Liver (tissue), 9 donors: Measurements from ENCODE around the gene UNC13B. TPM values are rescaled to one million over a fixed set of nuclear protein-coding genes. Genes with fewer than 3 reads are reported as not detected.
"Not testable (repeated sequence)": the region's sequence is repeated elsewhere in the genome, so short reads cannot be mapped to it uniquely, and the experiment has no call there.

Source experiments
- DNase-seq: peaks from one replicate; pipeline ENCODE4 v3.0.0-alpha.2; 2017; ENCODE audit warnings: low spot score
- H3K27ac ChIP-seq, 2 donors: one replicate each; pipeline ENCODE4 v1.7.0; 2013; ENCODE audit warnings: inconsistent platforms in 2 of 2, low read length in 2 of 2, control low read depth in 1 of 2, low read depth in 1 of 2, mild to moderate bottlenecking in 1 of 2
- H3K27me3 ChIP-seq, 4 donors: one replicate each; pipeline versions ENCODE4 v1.6.1 to v1.7.0; 2013; ENCODE audit warnings: low read length in 3 of 4, inconsistent platforms in 1 of 4, mild to moderate bottlenecking in 1 of 4, moderate library complexity in 1 of 4; ENCODE audit not compliant: control insufficient read depth in 4 of 4, insufficient read depth in 4 of 4
- H3K36me3 ChIP-seq, 4 donors: one replicate each; pipeline versions ENCODE4 v1.6.1 to v1.7.0; 2013; ENCODE audit warnings: low read length in 3 of 4, mild to moderate bottlenecking in 3 of 4, low read depth in 1 of 4, moderate library complexity in 1 of 4; ENCODE audit not compliant: control insufficient read depth in 4 of 4, insufficient read depth in 3 of 4
- H3K4me1 ChIP-seq, 4 donors: one replicate each; pipeline versions ENCODE4 v1.6.1 to v1.7.0; 2013; ENCODE audit warnings: low read length in 3 of 4, mild to moderate bottlenecking in 3 of 4, moderate library complexity in 1 of 4; ENCODE audit not compliant: control insufficient read depth in 4 of 4, insufficient read depth in 4 of 4
- H3K4me3 ChIP-seq, 3 donors: one replicate each; pipeline versions ENCODE4 v1.6.1 to v1.7.0; 2013; ENCODE audit warnings: low read length in 3 of 3, control low read depth in 1 of 3, low read depth in 1 of 3, mild to moderate bottlenecking in 1 of 3
- H3K9ac ChIP-seq, 2 donors: one replicate each; pipeline ENCODE4 v1.7.0; 2013; ENCODE audit warnings: low read length in 2 of 2, mild to moderate bottlenecking in 2 of 2, moderate library complexity in 2 of 2, control low read depth in 1 of 2, low read depth in 1 of 2
- H3K9me3 ChIP-seq, 4 donors: one replicate each; pipeline versions ENCODE4 v1.6.1 to v1.7.0; 2013; ENCODE audit warnings: low read length in 3 of 4; ENCODE audit not compliant: control insufficient read depth in 4 of 4
- GABPA ChIP-seq, 2 donors: IDR thresholded peaks in 1 of 2; conservative IDR thresholded peaks in 1 of 2; 2 replicates each; pipeline ENCODE4 v1.6.1; 2016; ENCODE audit warnings: antibody characterized with exemption in 2 of 2, mild to moderate bottlenecking in 1 of 2, moderate library complexity in 1 of 2
- HNF4A ChIP-seq, 2 donors: conservative IDR thresholded peaks; 2 replicates each; pipeline ENCODE4 v1.6.1; 2016; ENCODE audit warnings: antibody characterized with exemption in 2 of 2, mild to moderate bottlenecking in 2 of 2
- HNF4G ChIP-seq: IDR thresholded peaks from 2 replicates; pipeline ENCODE4 v1.6.1; 2016; ENCODE audit warnings: antibody characterized with exemption
- JUND ChIP-seq, 2 donors: IDR thresholded peaks; 2 replicates each; pipeline ENCODE4 v1.6.1; 2016; ENCODE audit warnings: antibody characterized with exemption in 2 of 2
- NR2F2 ChIP-seq: IDR thresholded peaks from 2 replicates; pipeline ENCODE4 v1.6.1; 2016; ENCODE audit warnings: antibody characterized with exemption
- RAD21 ChIP-seq, 2 donors: IDR thresholded peaks; 2 replicates each; pipeline ENCODE4 v1.6.1; 2016; ENCODE audit warnings: antibody characterized with exemption in 2 of 2, mild to moderate bottlenecking in 2 of 2
- TAF1 ChIP-seq: conservative IDR thresholded peaks from 2 replicates; pipeline ENCODE4 v1.6.1; 2016; ENCODE audit warnings: antibody characterized with exemption, mild to moderate bottlenecking
- WGBS: extraction: QIAGEN DNeasy Blood & Tissue Kit; methylation state at CpG from one replicate; pipeline ENCODE4 v1.1.7; 2013; 5-methylcytosine and 5-hydroxymethylcytosine counted together
- polyA plus RNA-seq, 2 donors: library from polyadenylated mRNA; stranded (reverse) in 1 of 2; unstranded in 1 of 2; fragments of 200-250 nt in 1 of 2; fragments of >200 nt in 1 of 2; fragmentation: Nextera tagmentation in 1 of 2; extraction: Ambion mirVana in 1 of 2; gene quantifications; one replicate each; pipeline versions ENCODE4 v1.2.1 to v1.2.3, GENCODE V29; 2013 to 2015
- total RNA-seq, 2 donors: library from RNA; depleted of rRNA; stranded (reverse); fragments of >200 nt; gene quantifications; one replicate each; pipeline ENCODE4 v1.2.3, GENCODE V29; 2014
- TF ChIP-seq, protein P1 (sequence below): IDR thresholded peaks from 2 replicates; pipeline ENCODE4 v1.6.1; 2016; ENCODE audit warnings: antibody characterized with exemption
- TF ChIP-seq, protein P2 (sequence below): IDR thresholded peaks from 2 replicates; pipeline ENCODE4 v1.6.1; 2016; ENCODE audit warnings: antibody characterized with exemption, mild to moderate bottlenecking
- TF ChIP-seq, protein P3 (sequence below): IDR thresholded peaks from 2 replicates; pipeline ENCODE4 v1.6.1; 2016; ENCODE audit warnings: antibody characterized with exemption
- TF ChIP-seq, protein P4 (sequence below): IDR thresholded peaks from 2 replicates; pipeline ENCODE4 v1.6.1; 2016; ENCODE audit warnings: antibody characterized with exemption
- donor health status: healthy.
- donor health status: healthy.
- donor health status: healthy.
- donor health status: healthy.
- donor health status: healthy.

Gene UNC13B
- total and polyA plus RNA-seq, 4 donors: 5.5 to 25.7 (median 11.9) TPM

DNA sequence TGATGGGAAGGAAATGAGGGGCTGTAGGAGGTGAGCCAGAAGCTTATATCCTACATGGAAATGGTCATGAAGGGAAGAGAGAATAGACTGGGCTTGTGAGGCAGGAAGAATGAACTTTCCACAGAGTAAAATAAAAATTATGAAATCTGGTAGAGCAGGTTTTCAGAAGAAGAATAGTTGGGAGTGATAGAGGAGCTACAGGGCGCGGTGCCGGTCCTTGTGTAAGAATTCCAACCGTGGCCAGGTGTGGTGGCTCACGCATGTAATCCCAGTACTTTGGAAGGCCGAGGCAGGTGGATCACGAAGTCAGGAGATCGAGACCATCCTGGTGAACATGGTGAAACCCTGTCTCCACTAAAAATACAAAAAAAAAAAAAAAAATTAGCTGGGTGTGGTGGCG, 8.9 kb upstream of the UNC13B start:
- Histone ChIP-seq H3K9me3 (peaks cover 0 to 10% (median 3%) of the 10 kb centered on the region in 4 donors), H3K27me3 (no peaks in the 10 kb centered on the region), H3K4me3 (no peak overlapping the region), H3K4me1 (no peaks in the 10 kb centered on the region), H3K9ac (no peak overlapping the region), H3K36me3 (peaks cover 0 to 2% (median 0%) of the 10 kb centered on the region in 4 donors), H3K27ac (no peak overlapping the region)
- TF ChIP-seq, protein P1, sequence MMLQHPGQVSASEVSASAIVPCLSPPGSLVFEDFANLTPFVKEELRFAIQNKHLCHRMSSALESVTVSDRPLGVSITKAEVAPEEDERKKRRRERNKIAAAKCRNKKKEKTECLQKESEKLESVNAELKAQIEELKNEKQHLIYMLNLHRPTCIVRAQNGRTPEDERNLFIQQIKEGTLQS: no peak
- TF ChIP-seq, protein P2, sequence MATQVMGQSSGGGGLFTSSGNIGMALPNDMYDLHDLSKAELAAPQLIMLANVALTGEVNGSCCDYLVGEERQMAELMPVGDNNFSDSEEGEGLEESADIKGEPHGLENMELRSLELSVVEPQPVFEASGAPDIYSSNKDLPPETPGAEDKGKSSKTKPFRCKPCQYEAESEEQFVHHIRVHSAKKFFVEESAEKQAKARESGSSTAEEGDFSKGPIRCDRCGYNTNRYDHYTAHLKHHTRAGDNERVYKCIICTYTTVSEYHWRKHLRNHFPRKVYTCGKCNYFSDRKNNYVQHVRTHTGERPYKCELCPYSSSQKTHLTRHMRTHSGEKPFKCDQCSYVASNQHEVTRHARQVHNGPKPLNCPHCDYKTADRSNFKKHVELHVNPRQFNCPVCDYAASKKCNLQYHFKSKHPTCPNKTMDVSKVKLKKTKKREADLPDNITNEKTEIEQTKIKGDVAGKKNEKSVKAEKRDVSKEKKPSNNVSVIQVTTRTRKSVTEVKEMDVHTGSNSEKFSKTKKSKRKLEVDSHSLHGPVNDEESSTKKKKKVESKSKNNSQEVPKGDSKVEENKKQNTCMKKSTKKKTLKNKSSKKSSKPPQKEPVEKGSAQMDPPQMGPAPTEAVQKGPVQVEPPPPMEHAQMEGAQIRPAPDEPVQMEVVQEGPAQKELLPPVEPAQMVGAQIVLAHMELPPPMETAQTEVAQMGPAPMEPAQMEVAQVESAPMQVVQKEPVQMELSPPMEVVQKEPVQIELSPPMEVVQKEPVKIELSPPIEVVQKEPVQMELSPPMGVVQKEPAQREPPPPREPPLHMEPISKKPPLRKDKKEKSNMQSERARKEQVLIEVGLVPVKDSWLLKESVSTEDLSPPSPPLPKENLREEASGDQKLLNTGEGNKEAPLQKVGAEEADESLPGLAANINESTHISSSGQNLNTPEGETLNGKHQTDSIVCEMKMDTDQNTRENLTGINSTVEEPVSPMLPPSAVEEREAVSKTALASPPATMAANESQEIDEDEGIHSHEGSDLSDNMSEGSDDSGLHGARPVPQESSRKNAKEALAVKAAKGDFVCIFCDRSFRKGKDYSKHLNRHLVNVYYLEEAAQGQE: no peak
- TF ChIP-seq TAF1 (no peak), GABPA (IDR thresholded peaks at IDR 0.05 in 1 of 2, conservative IDR thresholded peaks at IDR 0.05 in 1 of 2) (no peak)
- TF ChIP-seq, protein P3, sequence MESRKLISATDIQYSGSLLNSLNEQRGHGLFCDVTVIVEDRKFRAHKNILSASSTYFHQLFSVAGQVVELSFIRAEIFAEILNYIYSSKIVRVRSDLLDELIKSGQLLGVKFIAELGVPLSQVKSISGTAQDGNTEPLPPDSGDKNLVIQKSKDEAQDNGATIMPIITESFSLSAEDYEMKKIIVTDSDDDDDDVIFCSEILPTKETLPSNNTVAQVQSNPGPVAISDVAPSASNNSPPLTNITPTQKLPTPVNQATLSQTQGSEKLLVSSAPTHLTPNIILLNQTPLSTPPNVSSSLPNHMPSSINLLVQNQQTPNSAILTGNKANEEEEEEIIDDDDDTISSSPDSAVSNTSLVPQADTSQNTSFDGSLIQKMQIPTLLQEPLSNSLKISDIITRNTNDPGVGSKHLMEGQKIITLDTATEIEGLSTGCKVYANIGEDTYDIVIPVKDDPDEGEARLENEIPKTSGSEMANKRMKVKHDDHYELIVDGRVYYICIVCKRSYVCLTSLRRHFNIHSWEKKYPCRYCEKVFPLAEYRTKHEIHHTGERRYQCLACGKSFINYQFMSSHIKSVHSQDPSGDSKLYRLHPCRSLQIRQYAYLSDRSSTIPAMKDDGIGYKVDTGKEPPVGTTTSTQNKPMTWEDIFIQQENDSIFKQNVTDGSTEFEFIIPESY: no peak
- no peak for DNase-seq
- 89% methylated on average over 9 of the region's 9 CpGs for WGBS

DNA sequence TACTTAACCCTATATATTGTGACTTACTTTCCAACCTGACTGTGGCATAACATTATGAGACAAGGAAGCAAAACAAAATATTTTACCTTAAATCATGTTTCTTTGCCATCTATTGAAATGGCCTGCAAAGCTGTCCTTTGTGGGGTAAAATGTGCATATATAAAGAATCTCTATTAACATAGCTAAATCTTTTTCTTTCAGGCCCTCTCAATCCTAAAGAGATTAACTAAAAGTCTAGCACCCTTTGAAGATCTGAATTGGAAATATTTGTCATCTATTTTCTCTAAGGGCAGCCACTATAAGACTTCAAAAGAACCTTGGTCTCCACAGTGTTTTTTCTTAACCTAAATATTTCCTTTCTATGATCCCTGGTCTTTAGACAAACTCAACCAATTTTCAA, 5.0 kb upstream of the UNC13B start:
- Histone ChIP-seq H3K27ac (no peak overlapping the region), H3K4me1 (peaks cover 0 to 4% (median 0%) of the 10 kb centered on the region in 4 donors), H3K9ac (no peak overlapping the region), H3K27me3 (no peaks in the 10 kb centered on the region), H3K4me3 (no peak overlapping the region), H3K36me3 (peaks cover 0 to 2% (median 0%) of the 10 kb centered on the region in 4 donors), H3K9me3 (no peaks in the 10 kb centered on the region)
- DNase-seq: no peak
- TF ChIP-seq RAD21 (IDR thresholded peaks at IDR 0.05): no peak
- TF ChIP-seq NR2F2: no peak
- TF ChIP-seq HNF4G: no peak
- TF ChIP-seq TAF1: no peak
- TF ChIP-seq, protein P2: no peak
- TF ChIP-seq, protein P1: no peak
- TF ChIP-seq JUND (IDR thresholded peaks at IDR 0.05): no peak
- TF ChIP-seq HNF4A (conservative IDR thresholded peaks at IDR 0.05): no peak
- TF ChIP-seq GABPA (IDR thresholded peaks at IDR 0.05 in 1 of 2, conservative IDR thresholded peaks at IDR 0.05 in 1 of 2): no peak
- TF ChIP-seq, protein P3: no peak
- TF ChIP-seq, protein P4, sequence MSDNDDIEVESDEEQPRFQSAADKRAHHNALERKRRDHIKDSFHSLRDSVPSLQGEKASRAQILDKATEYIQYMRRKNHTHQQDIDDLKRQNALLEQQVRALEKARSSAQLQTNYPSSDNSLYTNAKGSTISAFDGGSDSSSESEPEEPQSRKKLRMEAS: no peak

DNA sequence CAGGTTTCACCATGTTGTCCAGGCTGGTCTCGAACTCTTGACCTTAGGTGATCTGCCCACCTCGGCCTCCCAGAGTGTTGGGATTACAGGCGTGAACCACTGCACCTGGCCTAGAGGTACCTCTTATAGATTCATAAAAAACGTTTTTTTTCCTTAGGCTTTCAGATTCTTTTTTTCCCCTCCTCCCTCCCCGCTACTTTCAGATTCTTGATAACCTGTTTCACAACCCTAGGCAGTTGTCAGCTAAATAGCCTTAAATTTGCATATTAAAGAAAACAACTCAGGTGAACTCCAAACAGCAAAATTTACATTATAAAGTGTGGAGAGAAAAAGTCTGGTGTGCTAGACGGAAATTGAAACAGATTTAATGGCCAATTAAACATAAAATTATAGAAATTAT, 4.0 kb upstream of the UNC13B start:
- 73% methylated on average over 6 of the region's 6 CpGs for WGBS
- peaks cover 0 to 12% (median 4%) of the 10 kb centered on the region in 4 donors for H3K4me1 ChIP-seq
- not testable (repeated sequence) for H3K9ac ChIP-seq, H3K4me3 ChIP-seq, DNase-seq, H3K27ac ChIP-seq, H3K36me3 ChIP-seq, H3K9me3 ChIP-seq, H3K27me3 ChIP-seq
